CD14-positive monocyte (primary cell): Measurements from ENCODE around the gene DNAH3. TPM values are rescaled to one million over a fixed set of nuclear protein-coding genes. Genes with fewer than 3 reads are reported as not detected.
"Not testable (repeated sequence)": the region's sequence is repeated elsewhere in the genome, so short reads cannot be mapped to it uniquely, and the experiment has no call there.

Source experiments
- DNase-seq, 3 donors: peaks; one replicate each; pipeline ENCODE4 v3.0.0-alpha.2; 2011 to 2022
- H2AFZ ChIP-seq: 2 replicates; pipeline ENCODE4 v1.6.0; 2012; ENCODE audit warnings: mild to moderate bottlenecking, low read depth, low read length, inconsistent platforms; ENCODE audit not compliant: insufficient read depth, poor library complexity, severe bottlenecking
- H3K27ac ChIP-seq, 2 donors: 1 replicate in 1 of 2; 2 replicates in 1 of 2; pipeline ENCODE4 v1.5.1; 2012 to 2013; ENCODE audit warnings: low read length in 2 of 2, control low read depth in 1 of 2, inconsistent platforms in 1 of 2, low read depth in 1 of 2, mild to moderate bottlenecking in 1 of 2
- H3K27me3 ChIP-seq, 2 donors: one replicate each; pipeline versions ENCODE4 v1.6.0 to v1.6.1; 2011 to 2013; ENCODE audit warnings: low read length in 2 of 2; ENCODE audit not compliant: control insufficient read depth in 2 of 2, insufficient read depth in 2 of 2
- H3K36me3 ChIP-seq, 2 donors: replicated peaks in 1 of 2; 1 replicate in 1 of 2; 2 replicates in 1 of 2; pipeline versions ENCODE4 v1.5.1 to v1.6.1; 2012 to 2013; ENCODE audit warnings: low read length in 2 of 2, control low read depth in 1 of 2, inconsistent platforms in 1 of 2, mild to moderate bottlenecking in 1 of 2; ENCODE audit not compliant: insufficient read depth in 2 of 2, control insufficient read depth in 1 of 2
- H3K4me1 ChIP-seq, 2 donors: 1 replicate in 1 of 2; 2 replicates in 1 of 2; pipeline versions ENCODE4 v1.5.1 to v1.6.1; 2012 to 2013; ENCODE audit warnings: low read length in 2 of 2, control low read depth in 1 of 2, inconsistent platforms in 1 of 2, mild to moderate bottlenecking in 1 of 2, moderate library complexity in 1 of 2; ENCODE audit not compliant: insufficient read depth in 2 of 2, control insufficient read depth in 1 of 2
- H3K4me2 ChIP-seq: replicated peaks from 2 replicates; pipeline ENCODE3; 2012; ENCODE audit warnings: low read length, moderate library complexity, mild to moderate bottlenecking; ENCODE audit not compliant: poor library complexity, severe bottlenecking; ENCODE audit errors: extremely low read depth
- H3K4me3 ChIP-seq, 3 experiments: fragments of 200-600 bp in 1 of 3; sonication (generic) in 1 of 3; replicated peaks in 1 of 3; 1 replicate in 2 of 3; 2 replicates in 1 of 3; pipeline ENCODE4 v1.5.1; 2011 to 2013; ENCODE audit warnings: low read length in 3 of 3, mild to moderate bottlenecking in 3 of 3, control low read depth in 2 of 3, low read depth in 2 of 3, inconsistent platforms in 1 of 3, moderate library complexity in 1 of 3
- H3K79me2 ChIP-seq: 2 replicates; pipeline ENCODE4 v1.6.0; 2012; ENCODE audit warnings: mild to moderate bottlenecking, control low read depth, inconsistent platforms, low read length, moderate library complexity; ENCODE audit not compliant: insufficient read depth
- H3K9ac ChIP-seq: 2 replicates; pipeline ENCODE4 v1.6.0; 2017; ENCODE audit warnings: low read length, mild to moderate bottlenecking; ENCODE audit not compliant: insufficient read depth, poor library complexity, severe bottlenecking
- H3K9me3 ChIP-seq, 2 donors: replicated peaks in 1 of 2; 1 replicate in 1 of 2; 2 replicates in 1 of 2; pipeline versions ENCODE4 v1.5.1 to v1.6.1; 2012 to 2013; ENCODE audit warnings: low read length in 2 of 2, control low read depth in 1 of 2; ENCODE audit not compliant: control insufficient read depth in 1 of 2, insufficient read depth in 1 of 2
- H4K20me1 ChIP-seq: 2 replicates; pipeline ENCODE4 v1.6.0; 2012; ENCODE audit warnings: mild to moderate bottlenecking, low read length, control low read depth, moderate library complexity; ENCODE audit not compliant: insufficient read depth
- H3K27ac Mint-ChIP-seq, 7 donors: one replicate each; pipeline ENCODE4 v1.8.0; 2020; ENCODE audit warnings: mild to moderate bottlenecking in 7 of 7, mixed read lengths in 7 of 7, moderate library complexity in 6 of 7, inconsistent platforms in 2 of 7
- H3K27me3 Mint-ChIP-seq, 3 donors: one replicate each; pipeline ENCODE4 v1.8.0; 2021 to 2022; ENCODE audit warnings: low read depth in 3 of 3, mild to moderate bottlenecking in 3 of 3, mixed read lengths in 3 of 3, moderate library complexity in 3 of 3, inconsistent platforms in 1 of 3
- H3K36me3 Mint-ChIP-seq, 2 donors: one replicate each; pipeline ENCODE4 v1.8.0; 2020; ENCODE audit warnings: mixed read lengths in 2 of 2, inconsistent platforms in 1 of 2, mild to moderate bottlenecking in 1 of 2
- H3K4me1 Mint-ChIP-seq: one replicate; pipeline ENCODE4 v1.8.0; 2020; ENCODE audit warnings: mild to moderate bottlenecking, mixed read lengths
- H3K4me3 Mint-ChIP-seq, 2 donors: one replicate each; pipeline ENCODE4 v1.8.0; 2020; ENCODE audit warnings: mild to moderate bottlenecking in 2 of 2, mixed read lengths in 2 of 2, moderate library complexity in 1 of 2
- H3K9me3 Mint-ChIP-seq, 7 donors: one replicate each; pipeline ENCODE4 v1.8.0; 2020 to 2022; ENCODE audit warnings: mixed read lengths in 7 of 7, mild to moderate bottlenecking in 6 of 7, moderate library complexity in 6 of 7, inconsistent platforms in 2 of 7
- WGBS: methylation state at CpG from one replicate; pipeline ENCODE4 v1.1.5; 2013; ENCODE audit warnings: missing lambda C conversion rate; ENCODE audit not compliant: insufficient coverage; 5-methylcytosine and 5-hydroxymethylcytosine counted together
- intact Hi-C, 2 donors: fragments of 100-400 bp; cut with micrococcal nuclease; formaldehyde crosslinking; loops; one replicate each; pipeline versions ENCODE4 v1.15.0 to v1.15.1; 2023
- polyA plus RNA-seq, 3 donors: library from polyadenylated mRNA; depleted of rRNA in 1 of 3; unstranded in 2 of 3; stranded (reverse) in 1 of 3; fragments of 300-500 nt in 2 of 3; fragments of >200 nt in 1 of 3; fragmentation: Illumina TruSeq in 2 of 3; gene quantifications; 1 replicate in 2 of 3; 2 replicates in 1 of 3; pipeline ENCODE4 v1.2.3, GENCODE V29; 2012 to 2021
- TF ChIP-seq, protein P1 (sequence below): fragments of 200-600 bp; IDR thresholded peaks from one replicate; pipeline ENCODE4 v1.8.0; 2022; ENCODE audit warnings: antibody characterized with exemption, mild to moderate bottlenecking

Gene DNAH3
- polyA plus RNA-seq, 3 donors, result not detected

DNA sequence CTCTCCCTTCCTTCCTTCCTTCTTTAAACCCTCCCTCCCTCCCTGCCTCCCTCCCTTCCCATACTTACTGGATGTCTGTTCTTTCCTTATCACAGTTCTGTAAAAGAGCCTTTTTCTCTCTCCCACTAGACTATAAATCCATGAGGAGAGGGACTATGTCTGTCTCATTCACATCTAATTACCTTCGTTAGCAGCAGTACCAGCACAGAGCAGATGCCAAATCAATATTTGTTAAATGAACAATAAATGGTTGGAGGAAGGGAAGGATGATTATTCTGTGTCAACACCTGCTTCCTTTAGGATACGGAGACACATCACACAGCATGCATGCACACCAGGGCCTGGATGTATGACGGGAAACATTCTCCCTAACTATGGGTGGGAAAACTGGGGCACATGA is 94.2 kb downstream of the DNAH3 start:
- Histone ChIP-seq H3K79me2 (no peaks in the 10 kb centered on the region), H3K36me3 (no peaks in the 10 kb centered on the region), H2AFZ (no peak overlapping the region), H3K4me2 (no peak overlapping the region), H4K20me1 (no peaks in the 10 kb centered on the region), H3K9ac (no peak overlapping the region), H3K4me1 (no peaks in the 10 kb centered on the region), H3K27ac (no peak overlapping the region), H3K9me3 (no peaks in the 10 kb centered on the region), H3K27me3 (no peaks in the 10 kb centered on the region), H3K4me3 (no peak overlapping the region)
- no peak for DNase-seq
- TF ChIP-seq, protein P1, sequence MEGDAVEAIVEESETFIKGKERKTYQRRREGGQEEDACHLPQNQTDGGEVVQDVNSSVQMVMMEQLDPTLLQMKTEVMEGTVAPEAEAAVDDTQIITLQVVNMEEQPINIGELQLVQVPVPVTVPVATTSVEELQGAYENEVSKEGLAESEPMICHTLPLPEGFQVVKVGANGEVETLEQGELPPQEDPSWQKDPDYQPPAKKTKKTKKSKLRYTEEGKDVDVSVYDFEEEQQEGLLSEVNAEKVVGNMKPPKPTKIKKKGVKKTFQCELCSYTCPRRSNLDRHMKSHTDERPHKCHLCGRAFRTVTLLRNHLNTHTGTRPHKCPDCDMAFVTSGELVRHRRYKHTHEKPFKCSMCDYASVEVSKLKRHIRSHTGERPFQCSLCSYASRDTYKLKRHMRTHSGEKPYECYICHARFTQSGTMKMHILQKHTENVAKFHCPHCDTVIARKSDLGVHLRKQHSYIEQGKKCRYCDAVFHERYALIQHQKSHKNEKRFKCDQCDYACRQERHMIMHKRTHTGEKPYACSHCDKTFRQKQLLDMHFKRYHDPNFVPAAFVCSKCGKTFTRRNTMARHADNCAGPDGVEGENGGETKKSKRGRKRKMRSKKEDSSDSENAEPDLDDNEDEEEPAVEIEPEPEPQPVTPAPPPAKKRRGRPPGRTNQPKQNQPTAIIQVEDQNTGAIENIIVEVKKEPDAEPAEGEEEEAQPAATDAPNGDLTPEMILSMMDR, result no peak
- H3K27me3 Mint-ChIP-seq, result peaks cover 0 to 9% (median 4%) of the 10 kb centered on the region in 3 donors
- H3K36me3 Mint-ChIP-seq, result no peaks in the 10 kb centered on the region
- H3K4me1 Mint-ChIP-seq, result no peaks in the 10 kb centered on the region
- intact Hi-C loops, result no loop called here
- WGBS, result no CpG with 5 or more reads among the region's 3 CpGs
- H3K27ac Mint-ChIP-seq, result no peak overlapping the region
- no peak overlapping the region for H3K4me3 Mint-ChIP-seq
- peaks cover 0 to 2% (median 0%) of the 10 kb centered on the region in 7 donors for H3K9me3 Mint-ChIP-seq

DNA sequence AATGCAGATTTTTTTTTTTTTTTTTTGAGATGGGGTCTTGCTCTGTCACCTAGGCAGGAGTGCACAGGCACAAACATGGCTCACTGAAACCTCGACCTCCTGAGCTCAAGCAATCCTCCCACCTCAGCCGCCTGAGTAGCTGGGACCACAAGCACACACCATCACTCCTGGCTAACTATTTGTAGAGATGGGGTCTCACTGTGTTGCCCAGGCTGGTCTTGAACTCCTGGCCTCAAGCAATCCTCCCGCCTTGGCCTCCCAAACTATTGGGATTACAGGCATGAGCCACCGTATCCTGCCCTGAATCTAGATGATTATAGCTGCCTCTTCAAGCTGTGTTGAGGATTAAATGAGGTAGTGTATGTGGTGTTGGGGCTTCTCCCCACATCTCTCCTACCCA is 94.9 kb downstream of the DNAH3 start:
- H3K4me2 ChIP-seq, H3K27ac ChIP-seq, DNase-seq, H3K4me3 Mint-ChIP-seq, H4K20me1 ChIP-seq, H3K36me3 ChIP-seq, H3K9ac ChIP-seq, H3K9me3 ChIP-seq, H3K4me1 Mint-ChIP-seq, H3K79me2 ChIP-seq, H3K27ac Mint-ChIP-seq, H3K36me3 Mint-ChIP-seq, H3K4me3 ChIP-seq, H3K9me3 Mint-ChIP-seq, H3K27me3 Mint-ChIP-seq, intact Hi-C loops, H3K27me3 ChIP-seq, H2AFZ ChIP-seq, H3K4me1 ChIP-seq: not testable (repeated sequence)
- WGBS, result 100% methylated on average over 1 of the region's 4 CpGs
